GM20431 (cell line): ENCODE data around the gene EEF2KMT.
"Not testable (repeated sequence)": the region's sequence is repeated elsewhere in the genome, so short reads cannot be mapped to it uniquely, and the experiment has no call there.

ENCODE experiments used
- in situ Hi-C: fragments of 300-500 bp; cut with MseI, MboI; formaldehyde crosslinking; loops from one replicate; pipeline ENCODE4 v1.15.0; 2020; ENCODE audit warnings: low sequenced_read_pairs; ENCODE audit not compliant: unreplicated experiment

The EEF2KMT gene

DNA sequence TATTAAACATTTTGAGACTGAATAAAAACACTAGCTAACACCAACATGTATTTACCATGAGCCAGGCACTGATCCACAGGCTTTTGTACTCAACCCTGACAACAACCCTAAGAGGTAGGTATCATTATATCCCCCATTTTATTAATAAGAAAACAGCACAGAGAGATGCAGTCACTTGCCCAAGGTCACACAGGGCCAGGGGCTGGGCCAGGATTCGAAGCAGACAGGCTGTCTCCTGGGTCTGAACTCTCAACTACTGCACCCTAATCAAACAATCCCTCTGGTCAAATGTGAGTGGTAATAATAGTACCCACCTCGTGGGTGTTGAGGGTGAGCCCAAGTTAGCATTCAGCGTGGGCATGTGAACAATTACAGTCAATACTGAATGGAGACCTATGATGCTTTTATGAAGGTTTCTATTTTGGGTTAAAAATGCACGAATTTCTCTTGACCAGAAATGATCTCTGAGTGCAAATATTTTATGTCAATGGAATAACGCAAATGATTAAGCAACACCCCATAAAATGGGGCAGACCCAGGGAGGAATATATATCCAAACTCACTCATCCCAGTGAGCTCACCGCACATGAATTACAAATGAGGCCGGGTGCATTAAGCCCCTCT, 1.0 kb downstream of the EEF2KMT start:
- in situ Hi-C loops, result not testable (repeated sequence)

DNA sequence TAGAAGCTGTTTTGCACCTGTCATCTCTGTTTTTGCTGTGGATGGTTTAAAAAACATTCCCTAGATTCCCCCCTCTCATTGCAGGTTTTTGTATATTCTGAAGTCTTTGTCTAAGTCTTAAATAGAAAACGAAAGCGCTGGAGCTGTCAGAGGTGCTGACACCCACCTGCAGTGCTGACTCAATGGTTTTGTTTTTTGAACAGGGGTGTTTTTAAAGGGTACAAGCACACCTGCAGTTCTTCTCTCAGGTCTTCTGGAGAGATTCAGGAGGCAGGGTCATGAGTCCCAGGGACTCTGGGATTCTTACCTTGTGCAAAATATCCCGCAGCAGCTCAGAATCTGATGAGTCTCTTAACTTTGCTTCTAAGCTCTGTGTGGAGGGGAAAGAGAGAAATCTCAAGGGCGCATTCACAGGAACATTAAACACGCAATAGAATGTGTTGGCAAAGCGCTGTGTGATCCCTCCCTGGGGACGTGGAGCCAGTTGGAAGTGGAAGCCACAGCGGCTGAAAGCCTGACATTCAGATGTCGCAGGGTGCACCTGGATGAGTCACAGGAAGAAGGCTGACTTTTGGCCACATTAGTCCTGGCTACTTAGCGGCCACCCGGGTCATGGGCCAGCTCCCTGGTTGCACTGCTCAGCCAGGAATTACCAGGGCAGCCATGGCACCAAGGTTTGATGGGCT, 2.3 kb downstream of the EEF2KMT start:
- in situ Hi-C loops, result not testable (repeated sequence)

DNA sequence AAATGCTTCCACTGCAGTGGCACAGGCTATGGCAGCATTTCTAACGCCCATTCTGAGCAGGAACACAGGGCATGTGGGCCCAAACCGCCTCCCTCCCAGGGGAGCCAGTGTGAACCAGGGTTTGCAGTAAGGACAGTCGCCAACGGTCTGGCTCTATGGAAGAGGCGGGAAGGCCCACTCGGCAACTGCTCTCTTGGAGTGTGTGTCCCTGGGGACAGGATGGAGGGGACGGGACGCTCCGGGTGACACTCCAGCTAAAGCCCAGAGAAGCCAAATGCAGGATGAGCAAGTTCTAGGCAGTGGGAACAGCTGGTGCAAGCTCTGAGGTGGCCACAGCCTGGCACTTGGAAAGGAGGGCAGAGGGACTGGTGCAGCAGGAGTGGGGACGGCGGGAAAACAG, 3.8 kb downstream of the EEF2KMT start:
- in situ Hi-C loops, result not testable (repeated sequence)

DNA sequence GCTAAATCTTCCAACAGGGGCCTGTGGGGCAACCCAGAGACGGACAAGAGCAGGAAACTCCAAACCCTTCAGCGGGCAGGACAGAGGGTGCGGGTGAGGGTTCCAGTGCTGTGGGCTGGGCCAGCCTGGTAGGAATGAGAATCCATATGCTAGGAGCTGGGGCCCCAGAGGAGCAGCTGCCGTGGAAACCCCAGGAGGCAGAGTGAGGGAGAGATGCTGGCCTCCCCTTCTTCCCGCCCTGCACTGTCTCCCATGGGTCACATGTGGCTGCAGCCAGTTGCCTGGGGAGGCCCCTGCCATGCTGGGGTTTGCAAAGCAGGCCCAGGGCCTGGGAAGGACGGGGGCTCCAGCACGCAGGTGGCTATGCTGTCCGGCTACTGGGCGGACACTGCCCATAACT, 4.5 kb downstream of the EEF2KMT start:
- in situ Hi-C loops, result not testable (repeated sequence)

DNA sequence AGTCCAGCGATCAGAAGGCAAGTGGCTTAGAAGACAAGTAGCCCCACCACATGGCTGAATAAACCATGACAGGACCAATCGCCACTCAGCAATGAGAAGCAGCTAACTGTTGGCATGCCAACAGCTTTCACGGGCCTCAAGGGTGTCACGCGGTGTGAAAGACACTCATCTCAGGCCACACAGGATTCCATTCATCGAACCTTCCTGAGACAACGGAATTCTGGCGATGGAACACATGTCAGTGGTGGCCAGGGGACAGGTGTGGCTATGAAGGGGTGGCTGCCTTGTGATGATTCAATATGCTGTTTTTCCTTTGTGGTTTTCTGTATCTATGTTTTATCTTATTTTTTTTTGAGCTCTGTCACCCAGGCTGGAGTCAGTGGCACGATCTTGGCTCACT, 7.0 kb downstream of the EEF2KMT start:
- in situ Hi-C loops, result not testable (repeated sequence)

DNA sequence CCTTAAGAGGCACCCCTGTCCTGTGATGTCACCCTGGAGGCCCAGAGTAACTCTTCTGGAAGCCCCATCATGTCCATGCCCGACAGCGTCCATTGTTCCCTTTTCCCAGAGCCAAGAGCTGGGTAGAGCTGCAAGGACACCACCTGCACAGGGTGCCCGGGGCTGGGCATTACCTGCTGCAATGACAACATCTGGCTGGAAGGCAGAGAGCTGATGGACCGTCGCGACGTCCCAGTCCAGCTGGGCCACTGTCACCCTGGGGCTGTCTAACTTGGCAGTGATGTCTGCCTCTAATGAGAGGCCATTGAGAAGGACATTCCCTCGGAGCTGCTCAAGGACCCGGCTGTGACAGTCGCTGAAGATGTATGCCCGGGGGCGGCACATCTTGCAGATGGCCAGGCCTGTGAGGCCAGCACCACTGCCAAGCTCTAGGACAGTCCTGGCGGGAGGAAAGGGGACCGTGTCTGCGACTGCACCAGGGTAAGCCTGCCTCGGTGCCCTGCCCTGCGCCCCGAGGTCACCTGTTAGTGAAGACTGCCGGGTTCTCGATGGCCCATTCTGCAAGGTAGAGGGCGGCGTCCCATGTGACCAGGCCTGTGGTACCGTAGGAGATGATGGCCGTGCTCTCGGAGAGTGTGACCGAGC, 7.6 kb downstream of the EEF2KMT start:
- in situ Hi-C loops, result not testable (repeated sequence)

DNA sequence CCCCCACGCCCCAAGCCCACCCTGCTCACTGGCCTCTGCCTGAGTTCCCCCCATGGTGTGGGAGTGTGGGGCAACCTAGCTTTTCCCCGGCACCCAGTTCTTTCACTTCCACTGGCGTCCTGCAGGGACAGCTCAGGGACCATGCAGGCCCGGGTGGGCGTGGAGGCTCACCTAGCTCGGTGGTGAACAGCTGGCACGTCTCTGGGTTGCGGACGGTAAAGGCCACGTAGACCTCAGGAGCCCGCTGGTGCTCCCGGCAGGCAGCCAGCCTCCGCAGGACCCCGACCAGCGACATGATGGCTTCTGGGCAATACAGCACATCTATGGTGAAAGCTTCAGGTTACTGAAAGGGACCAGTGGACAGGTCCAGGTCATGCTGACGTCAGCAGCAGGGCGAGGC, 8.7 kb downstream of the EEF2KMT start:
- in situ Hi-C loops, result not testable (repeated sequence)

DNA sequence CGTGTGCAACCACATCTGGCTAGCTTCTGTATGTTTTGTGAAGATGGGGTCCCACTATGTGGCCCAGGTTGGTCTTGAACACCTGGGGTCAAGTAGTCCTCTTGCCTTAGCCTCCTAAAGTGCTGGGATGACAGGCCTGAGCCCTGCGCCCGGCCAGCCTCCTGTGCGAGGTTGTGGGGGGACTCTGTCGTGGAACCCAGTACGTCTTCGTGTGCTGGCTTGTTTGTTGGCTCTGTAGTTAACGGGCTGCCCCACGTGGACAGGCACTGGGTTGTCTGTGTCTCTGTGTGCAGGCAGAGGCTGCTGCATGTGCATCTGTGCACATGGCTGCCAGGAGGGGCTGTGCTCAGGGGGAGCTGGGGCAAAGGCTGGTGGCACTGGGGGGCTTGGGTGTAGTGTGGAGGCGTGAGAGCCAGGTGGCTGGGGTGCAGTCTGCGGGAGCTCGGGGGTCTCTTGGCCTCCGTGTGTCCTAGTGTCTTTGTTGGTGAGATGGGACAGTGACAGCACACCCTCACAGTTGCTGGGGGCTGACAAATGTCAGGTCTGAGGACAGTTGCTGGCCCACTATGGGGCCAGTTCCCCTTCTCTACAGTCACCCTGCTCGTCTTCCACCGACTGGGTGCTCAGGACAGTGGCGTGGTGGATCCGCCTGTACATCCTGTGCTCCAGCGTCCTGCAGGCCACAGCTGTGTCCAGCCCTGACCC, 9.4 kb downstream of the EEF2KMT start:
- in situ Hi-C loops, result not testable (repeated sequence)

DNA sequence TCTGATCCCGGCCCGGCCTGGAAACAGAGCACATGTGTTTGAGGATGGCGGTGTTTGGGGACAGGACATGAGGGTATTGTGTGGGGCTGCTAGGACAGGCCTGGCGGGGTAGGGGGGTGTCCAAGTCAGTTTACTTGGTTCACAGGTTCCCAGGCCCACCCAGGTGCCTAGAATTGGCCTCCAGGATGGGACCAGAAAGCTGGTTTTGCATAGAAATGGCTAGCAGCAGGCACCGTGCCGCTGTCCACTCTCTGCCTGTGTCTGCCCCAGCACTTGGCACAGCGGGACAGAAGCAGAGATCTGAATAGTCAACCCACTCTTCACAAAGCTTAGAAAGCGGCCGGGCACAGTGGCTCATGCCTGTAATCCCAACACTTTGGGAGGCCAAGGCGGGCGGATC, 11.9 kb downstream of the EEF2KMT start:
- in situ Hi-C loops, result not testable (repeated sequence)

DNA sequence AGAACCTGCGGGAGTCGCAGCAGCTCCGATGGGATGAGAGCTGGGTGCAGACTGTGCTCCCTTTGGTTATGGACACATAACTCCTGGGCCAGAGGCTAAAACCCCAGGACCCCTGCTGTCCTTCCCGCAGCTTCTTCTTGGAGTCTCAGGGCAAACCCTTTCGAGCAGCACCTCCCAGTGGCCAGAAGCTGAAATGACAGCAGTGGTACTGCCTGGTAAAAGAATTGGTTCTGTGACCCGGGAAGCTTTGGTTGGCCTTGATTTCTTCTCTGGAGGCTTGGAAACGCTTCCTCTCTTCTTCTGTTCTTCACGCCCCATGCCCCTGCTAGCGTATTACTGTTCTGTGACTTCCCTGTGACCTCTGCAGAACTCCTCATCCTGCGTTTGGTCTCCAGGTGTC, 12.8 kb downstream of the EEF2KMT start:
- in situ Hi-C loops, result not testable (repeated sequence)

DNA sequence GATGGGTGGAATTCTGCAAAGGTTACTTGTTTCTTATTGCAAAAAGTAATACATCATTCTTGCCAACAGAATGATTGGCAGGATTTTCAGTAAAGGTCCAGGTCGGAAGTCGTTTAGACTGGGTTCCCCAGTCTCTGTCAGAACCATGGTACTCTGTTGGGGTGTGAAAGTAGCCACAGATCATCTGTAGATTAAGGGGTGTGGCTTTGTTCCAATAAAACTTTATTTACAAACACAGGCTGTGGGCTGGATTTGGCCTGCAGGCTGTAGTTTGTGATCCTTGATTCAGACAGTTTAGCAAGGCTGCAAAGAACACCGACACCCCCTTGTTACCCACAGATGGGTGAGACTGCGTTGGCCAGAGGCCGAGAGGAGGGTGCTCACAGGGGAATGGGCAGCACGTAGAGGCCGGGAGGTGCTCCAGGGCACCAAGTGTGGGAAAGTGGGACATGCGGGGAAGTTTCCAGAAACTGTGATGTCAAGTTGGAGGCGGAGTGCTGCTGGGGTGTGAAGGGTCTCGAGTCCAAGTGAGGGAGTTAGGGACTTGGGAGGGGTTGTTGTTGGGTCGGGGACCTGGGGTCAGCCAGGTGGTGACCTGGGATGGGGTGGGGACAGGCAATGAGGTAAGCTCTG, 13.4 kb downstream of the EEF2KMT start:
- in situ Hi-C loops, result not testable (repeated sequence)

DNA sequence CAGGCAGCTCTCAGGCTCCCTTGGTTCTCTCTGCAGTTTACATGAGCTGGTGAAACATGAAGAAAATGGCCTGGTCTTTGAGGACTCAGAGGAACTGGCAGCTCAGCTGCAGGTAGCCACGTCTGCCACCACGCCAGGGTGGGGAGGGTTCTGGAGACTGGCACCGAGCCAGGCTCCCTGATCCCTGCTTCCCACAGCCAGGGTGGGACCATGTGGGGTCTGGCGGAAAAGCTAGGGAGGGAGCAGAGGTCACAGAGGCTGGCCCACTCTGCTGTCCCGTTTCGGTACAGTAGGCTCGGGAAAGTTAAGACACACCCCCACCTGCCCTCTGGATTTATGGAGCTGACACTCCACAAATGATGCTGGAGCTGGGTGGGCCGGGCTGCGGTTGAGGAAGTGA, 13.9 kb downstream of the EEF2KMT start:
- in situ Hi-C loops, result not testable (repeated sequence)

DNA sequence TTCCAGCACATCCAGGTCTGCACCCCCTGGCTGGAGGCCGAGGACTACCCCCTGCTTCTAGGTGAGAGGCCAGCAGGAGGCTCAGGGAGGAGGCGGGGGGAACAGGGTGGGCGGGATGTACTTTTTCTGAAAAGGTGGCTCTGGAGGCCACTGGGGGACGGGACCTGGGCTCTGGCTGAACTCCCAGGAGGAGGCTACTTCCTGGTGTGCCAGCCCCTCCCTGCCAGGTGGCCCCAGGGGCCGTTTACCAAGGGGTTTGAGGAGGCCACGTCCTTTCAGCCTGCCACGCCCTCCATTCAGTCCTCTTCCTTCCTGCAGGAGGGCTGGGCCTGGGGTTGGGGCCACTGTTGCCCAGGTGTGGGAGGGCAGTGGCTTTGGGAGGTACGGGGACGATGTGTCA, 16.6 kb downstream of the EEF2KMT start:
- in situ Hi-C loops, result not testable (repeated sequence)

DNA sequence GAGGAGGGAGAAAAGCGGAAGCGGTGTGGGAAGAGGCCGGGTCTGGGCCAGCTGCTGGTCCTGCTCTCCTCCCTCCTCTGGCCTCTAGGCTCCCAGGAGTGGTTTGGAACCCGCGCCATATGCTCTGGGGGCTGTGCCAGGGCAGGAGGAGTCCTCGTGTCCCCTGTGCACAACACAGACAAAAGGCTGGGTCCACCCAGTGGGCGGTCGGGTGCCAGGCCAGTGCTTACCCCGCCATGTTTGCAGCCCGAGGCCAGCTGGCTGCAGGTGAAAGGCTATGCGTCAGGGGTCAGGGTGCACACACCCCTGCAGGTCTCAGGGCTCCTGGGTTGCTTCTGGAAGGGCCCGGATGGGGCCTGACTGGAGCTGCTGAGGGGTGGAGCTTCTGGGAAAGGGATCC, 17.1 kb downstream of the EEF2KMT start:
- in situ Hi-C loops, result not testable (repeated sequence)

DNA sequence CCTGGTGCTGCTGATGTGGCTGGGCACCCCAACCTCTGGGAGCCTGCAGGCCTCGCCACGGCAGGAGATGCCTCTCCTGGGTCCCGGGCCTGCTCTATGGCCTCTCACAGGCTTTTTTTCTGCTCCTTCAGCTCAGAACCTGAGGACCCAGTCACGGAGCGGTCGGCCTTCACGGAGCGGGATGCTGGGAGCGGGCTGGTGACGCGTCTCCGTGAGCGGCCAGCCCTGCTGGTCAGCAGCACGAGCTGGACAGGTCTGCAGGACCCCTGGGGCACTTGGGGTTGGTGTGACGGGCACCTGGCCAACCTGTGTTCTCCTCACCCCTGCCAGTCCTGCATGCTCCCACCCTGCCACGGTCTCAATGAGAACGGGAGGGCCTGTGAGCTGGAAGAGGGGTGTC, 19.0 kb downstream of the EEF2KMT start:
- in situ Hi-C loops, result no loop called here

DNA sequence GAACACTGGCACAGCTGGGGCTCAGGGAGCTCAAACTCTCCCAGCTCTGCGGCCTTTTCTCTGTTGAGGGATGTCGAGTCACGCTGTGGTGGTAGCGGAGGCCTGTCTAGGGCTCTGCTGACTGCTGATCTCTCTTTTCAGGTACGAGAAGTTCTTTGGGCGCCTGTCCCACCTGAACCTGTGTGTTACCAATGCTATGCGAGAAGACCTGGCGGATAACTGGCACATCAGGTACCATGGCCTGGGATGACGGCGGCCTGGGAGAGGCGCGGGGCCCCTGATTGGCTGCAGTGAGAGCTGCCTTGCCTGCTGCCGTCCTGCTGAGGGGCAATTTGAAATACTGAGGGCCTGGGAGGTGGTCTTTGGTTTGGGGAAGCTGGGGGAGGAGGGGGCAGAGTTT, 20.3 kb downstream of the EEF2KMT start:
- in situ Hi-C loops, result no loop called here

DNA sequence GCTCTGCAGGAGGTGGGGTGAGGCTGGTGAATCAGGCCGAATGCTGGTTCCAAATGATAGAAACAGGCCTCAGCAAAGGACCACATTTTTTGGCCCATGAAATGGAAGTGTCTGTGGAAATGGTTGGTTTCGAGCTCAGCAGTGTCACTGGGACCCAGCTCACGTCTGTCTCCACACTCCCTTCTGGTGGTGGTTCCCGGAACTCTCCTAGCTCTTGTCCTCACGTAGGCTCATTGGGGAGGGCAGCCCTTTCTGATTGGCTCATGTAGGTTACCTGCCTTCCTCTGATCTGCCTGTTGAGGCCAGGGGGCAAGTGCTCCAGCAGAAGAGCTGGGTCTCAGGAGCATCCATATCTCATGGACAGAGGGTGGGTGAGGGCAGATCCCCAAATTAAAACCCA, 22.0 kb downstream of the EEF2KMT start:
- in situ Hi-C loops, result no loop called here

DNA sequence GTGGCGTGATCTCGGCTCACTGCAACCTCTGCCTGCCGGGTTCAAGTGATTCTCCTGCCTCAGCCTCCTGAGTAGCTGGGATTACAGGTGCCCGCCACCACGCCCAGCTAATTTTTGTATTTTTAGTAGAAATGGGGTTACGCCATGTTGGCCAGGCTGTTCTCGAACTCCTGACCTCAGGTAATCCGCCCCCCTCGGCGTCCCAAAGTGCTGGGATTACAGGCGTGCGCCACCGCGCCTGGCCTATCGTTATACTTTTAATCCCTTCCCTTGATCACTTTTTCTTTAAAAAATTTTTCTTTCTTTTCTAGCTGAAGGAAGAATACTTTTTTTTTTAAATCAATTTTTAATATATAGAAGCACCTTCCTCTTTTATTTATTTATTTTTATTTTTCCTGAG, 23.8 kb downstream of the EEF2KMT start:
- in situ Hi-C loops, result loop anchor here (25.0 kb wide), 1 partner anchor 539 kb away; no protein-coding TSS in a partner anchor

DNA sequence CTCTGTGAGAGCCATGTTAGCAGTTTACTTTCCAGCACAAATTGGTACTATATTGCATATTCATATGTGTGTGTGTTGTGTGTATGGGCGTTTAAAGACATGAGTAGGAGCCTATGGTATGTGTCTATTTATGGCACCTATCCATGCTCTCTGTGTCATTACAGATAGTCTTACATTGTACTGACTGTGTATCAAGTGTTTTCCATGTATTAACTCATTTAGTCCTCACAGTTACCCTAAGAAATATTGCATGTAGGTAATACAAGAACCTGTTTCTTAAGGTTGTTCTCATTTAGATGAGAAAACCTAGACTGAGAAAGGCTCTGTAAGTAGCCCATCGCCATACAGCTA, 24.3 kb downstream of the EEF2KMT start:
- in situ Hi-C loops, result loop anchor here (25.0 kb wide), 1 partner anchor 539 kb away; no protein-coding TSS in a partner anchor
